Neural cell (in vitro differentiated cells): ENCODE results near the gene PDCD2. TPM values are rescaled to one million over a fixed set of nuclear protein-coding genes. Genes with fewer than 3 reads are reported as not detected.

Experiments
- H2AFZ ChIP-seq: fragments of 200-600, 300-800 bp; sonication (generic), shearing (Covaris generic); 2 replicates; pipeline ENCODE4 v1.6.0; 2014; ENCODE audit warnings: low read depth, mild to moderate bottlenecking, antibody characterized with exemption, low read length, moderate library complexity
- H3F3A ChIP-seq: fragments of 200-600 bp; shearing (Covaris generic); 2 replicates; pipeline ENCODE4 v1.6.1; 2016; ENCODE audit warnings: mild to moderate bottlenecking, moderate library complexity, mixed read lengths, antibody characterized with exemption, low read length; ENCODE audit not compliant: insufficient read depth, poor library complexity, severe bottlenecking
- H3K27ac ChIP-seq: fragments of 200-600, 300-800 bp; sonication (generic), shearing (Covaris generic); 2 replicates; pipeline ENCODE4 v1.5.1; 2014; ENCODE audit warnings: mild to moderate bottlenecking, low read length, moderate library complexity
- H3K27me3 ChIP-seq: fragments of 300-800, 200-600 bp; sonication (generic), shearing (Covaris generic); 2 replicates; pipeline ENCODE4 v1.6.0; 2014; ENCODE audit warnings: mild to moderate bottlenecking, low read depth, low read length, moderate library complexity; ENCODE audit not compliant: insufficient read depth
- H3K36me3 ChIP-seq: fragments of 300-800, 200-600 bp; sonication (generic), shearing (Covaris generic); 2 replicates; pipeline ENCODE4 v1.5.1; 2014; ENCODE audit warnings: mild to moderate bottlenecking, antibody characterized with exemption, low read length, moderate library complexity; ENCODE audit not compliant: insufficient read depth
- H3K4me2 ChIP-seq: fragments of 300-800, 200-600 bp; sonication (generic), shearing (Covaris generic); 2 replicates; pipeline ENCODE4 v1.6.0; 2014; ENCODE audit warnings: mild to moderate bottlenecking, low read length
- H3K4me3 ChIP-seq: fragments of 300-800, 200-600 bp; sonication (generic), shearing (Covaris generic); 2 replicates; pipeline ENCODE4 v1.5.1; 2014; ENCODE audit warnings: mild to moderate bottlenecking, low read length, moderate library complexity
- H3K79me2 ChIP-seq: fragments of 200-600 bp; shearing (Covaris generic); replicated peaks from 2 replicates; pipeline ENCODE4 v1.6.0; 2014; ENCODE audit warnings: mild to moderate bottlenecking, low read length, moderate library complexity; ENCODE audit not compliant: insufficient read depth
- H3K9ac ChIP-seq: fragments of 300-800, 200-600 bp; sonication (generic), shearing (Covaris generic); 2 replicates; pipeline ENCODE4 v1.6.1; 2016; ENCODE audit warnings: mild to moderate bottlenecking, low read length, mixed read lengths
- H3K9me2 ChIP-seq: fragments of 200-600 bp; shearing (Covaris generic); 2 replicates; pipeline ENCODE4 v1.6.1; 2016; ENCODE audit warnings: mild to moderate bottlenecking, low read length, mixed read lengths; ENCODE audit not compliant: insufficient read depth
- H3K9me3 ChIP-seq: fragments of 200-600, 300-800 bp; sonication (generic), shearing (Covaris generic); 2 replicates; pipeline ENCODE4 v1.6.1; 2016; ENCODE audit warnings: mild to moderate bottlenecking, mixed run types, low read length, moderate library complexity, mixed read lengths
- H4K20me1 ChIP-seq: fragments of 200-600 bp; shearing (Covaris generic); 2 replicates; pipeline ENCODE4 v1.6.1; 2016; ENCODE audit warnings: mild to moderate bottlenecking, mixed run types; ENCODE audit not compliant: insufficient read depth
- CTCF ChIP-seq: fragments of 450-650 bp; IDR thresholded peaks from 2 replicates; pipeline ENCODE4 v1.5.1; 2014; ENCODE audit warnings: antibody characterized with exemption, mild to moderate bottlenecking, moderate library complexity; ENCODE audit not compliant: poor library complexity, severe bottlenecking
- EP300 ChIP-seq: fragments of 450-650 bp; conservative IDR thresholded peaks from 2 replicates; pipeline ENCODE4 v1.6.1; 2014; ENCODE audit warnings: antibody characterized with exemption, mild to moderate bottlenecking, moderate library complexity; ENCODE audit not compliant: poor library complexity, severe bottlenecking
- EZH2 ChIP-seq: fragments of 200-600, 300-800 bp; shearing (Covaris generic), sonication (generic); IDR thresholded peaks from 2 replicates; pipeline ENCODE4 v1.6.1; 2014; ENCODE audit warnings: antibody characterized with exemption, low read length, borderline replicate concordance, mild to moderate bottlenecking; ENCODE audit not compliant: insufficient read depth, poor library complexity, severe bottlenecking
- MXI1 ChIP-seq: fragments of 450-650 bp; conservative IDR thresholded peaks from 2 replicates; pipeline ENCODE4 v1.6.1; 2014; ENCODE audit warnings: antibody characterized with exemption, mild to moderate bottlenecking; ENCODE audit not compliant: poor library complexity, severe bottlenecking
- POLR2AphosphoS5 ChIP-seq: IDR thresholded peaks from 2 replicates; pipeline ENCODE4 v1.6.1; 2012
- RAD21 ChIP-seq: fragments of 450-650 bp; conservative IDR thresholded peaks from 2 replicates; pipeline ENCODE4 v1.6.1; 2014; ENCODE audit warnings: antibody characterized with exemption, mild to moderate bottlenecking, moderate library complexity
- REST ChIP-seq: IDR thresholded peaks from 2 replicates; pipeline ENCODE4 v1.6.1; 2012; ENCODE audit warnings: borderline replicate concordance
- SMC3 ChIP-seq: fragments of 450-650 bp; conservative IDR thresholded peaks from 2 replicates; pipeline ENCODE4 v1.6.1; 2014; ENCODE audit warnings: antibody characterized with exemption, mild to moderate bottlenecking, moderate library complexity; ENCODE audit not compliant: poor library complexity
- TAF1 ChIP-seq: IDR thresholded peaks from 2 replicates; pipeline ENCODE4 v1.6.1; 2012; ENCODE audit warnings: low read depth
- polyA plus RNA-seq: library from polyadenylated mRNA; depleted of rRNA; stranded (reverse); fragments of >200 nt; gene quantifications from 2 replicates; pipeline ENCODE4 v1.2.3, GENCODE V29; 2014

Gene PDCD2
- polyA plus RNA-seq, 1 donor from 2014 or later, result 132 TPM

GRCh38 chr6:170533792-170534191 is 50.6 kb downstream of the PDCD2 start:
- H3K27ac ChIP-seq, result no peak overlapping the region
- H3K27me3 ChIP-seq, result no peaks in the 10 kb centered on the region
- no peaks in the 10 kb centered on the region for H3K9me3 ChIP-seq
- no peaks in the 10 kb centered on the region for H4K20me1 ChIP-seq
- no peak overlapping the region for H3K9ac ChIP-seq
- no peaks in the 10 kb centered on the region for H3F3A ChIP-seq
- TF ChIP-seq RAD21, result no peak
- TF ChIP-seq SMC3, result no peak
- H3K4me2 ChIP-seq, result no peak overlapping the region
- H3K9me2 ChIP-seq, result no peaks in the 10 kb centered on the region
- H3K36me3 ChIP-seq, result no peaks in the 10 kb centered on the region
- H3K4me3 ChIP-seq, result no peak overlapping the region
- H2AFZ ChIP-seq, result no peak overlapping the region
- H3K79me2 ChIP-seq, result peaks cover 4% of the 10 kb centered on the region

- Histone ChIP-seq H3K9me2 (no peaks in the 10 kb centered on the region), H3K9ac (no peak overlapping the region), H3K9me3 (no peaks in the 10 kb centered on the region), H3K4me3 (no peak overlapping the region), H4K20me1 (no peaks in the 10 kb centered on the region), H3K4me2 (no peak overlapping the region), H3K36me3 (no peaks in the 10 kb centered on the region), H2AFZ (no peak overlapping the region), H3F3A (no peaks in the 10 kb centered on the region), H3K79me2 (peaks cover 2% of the 10 kb centered on the region), H3K27me3 (no peaks in the 10 kb centered on the region), H3K27ac (no peak overlapping the region)
- TF ChIP-seq TAF1 (no peak), EP300 (no peak), EZH2 (no peak), POLR2AphosphoS5 (no peak), RAD21 (no peak), REST (no peak), SMC3 (no peak), CTCF (no peak), MXI1 (no peak)
Measured at GRCh38 chr6:170532867-170533488, 51.5 kb downstream of the PDCD2 start.
